Breast epithelium (tissue), 4 donors: ENCODE measurements around the gene ELANE. TPM values are rescaled to one million over a fixed set of nuclear protein-coding genes. Genes with fewer than 3 reads are reported as not detected.
A peak's percentile ranks its signal among the peaks of the same experiment; 100 is the strongest.
"Not testable (repeated sequence)": the region's sequence is repeated elsewhere in the genome, so short reads cannot be mapped to it uniquely, and the experiment has no call there.

ENCODE experiments used
- DNase-seq, 2 donors: peaks; one replicate each; pipeline ENCODE4 v3.0.0-alpha.2; 2019; ENCODE audit warnings: low spot score in 2 of 2
- H3K27ac ChIP-seq, 2 donors: fragments of 200-600 bp; sonication (generic) in 1 of 2; one replicate each; pipeline ENCODE4 v1.5.1; 2016 to 2019; ENCODE audit warnings: mild to moderate bottlenecking in 1 of 2
- H3K27me3 ChIP-seq, 2 donors: fragments of 200-600 bp; sonication (generic) in 1 of 2; one replicate each; pipeline versions ENCODE4 v1.5.1 to v1.6.0; 2017 to 2019; ENCODE audit warnings: control low read depth in 1 of 2, mild to moderate bottlenecking in 1 of 2
- H3K36me3 ChIP-seq: fragments of 200-600 bp; one replicate; pipeline ENCODE4 v1.5.1; 2019
- H3K4me1 ChIP-seq, 2 donors: fragments of 200-600 bp; sonication (generic); one replicate each; pipeline ENCODE4 v1.5.1; 2016 to 2019; ENCODE audit warnings: control low read depth in 1 of 2
- H3K4me3 ChIP-seq, 3 donors: fragments of 200-600 bp; sonication (generic); 1 replicate in 2 of 3; 2 replicates in 1 of 3; pipeline ENCODE4 v1.5.1; 2016 to 2019; ENCODE audit warnings: mild to moderate bottlenecking in 3 of 3, moderate library complexity in 2 of 3
- H3K9me3 ChIP-seq, 2 donors: fragments of 200-600 bp; sonication (generic) in 1 of 2; one replicate each; pipeline ENCODE4 v1.5.1; 2016 to 2019; ENCODE audit warnings: control low read depth in 1 of 2
- POLR2A ChIP-seq: fragments of 450-650 bp; IDR thresholded peaks from one replicate; pipeline ENCODE4 v1.6.1; 2016; ENCODE audit warnings: antibody characterized with exemption, mild to moderate bottlenecking, moderate library complexity
- POLR2AphosphoS5 ChIP-seq, 3 donors: sonication (generic); formaldehyde crosslinking; IDR thresholded peaks; one replicate each; pipeline ENCODE4 v1.6.1; 2017; ENCODE audit warnings: antibody characterized with exemption in 3 of 3
- intact Hi-C: fragments of 100-400 bp; cut with DNase I; formaldehyde crosslinking; loops from one replicate; pipeline ENCODE4 v1.15.1; 2023; ENCODE audit warnings: low total_unique reads
- total RNA-seq, 3 donors: library from RNA; depleted of rRNA; stranded (reverse); fragments of >200 nt; gene quantifications; one replicate each; pipeline ENCODE4 v1.1.0, GENCODE V29; 2016
- TF ChIP-seq, protein P1 (sequence below), 3 donors: fragments of 450-650 bp; IDR thresholded peaks; one replicate each; pipeline ENCODE4 v1.5.1; 2016 to 2017; ENCODE audit warnings: antibody characterized with exemption in 3 of 3, mild to moderate bottlenecking in 3 of 3, moderate library complexity in 3 of 3

Gene ELANE
- total RNA-seq, 3 donors from 2014 or later: 0.98 to 5.0 (median 1.0) TPM

DNA sequence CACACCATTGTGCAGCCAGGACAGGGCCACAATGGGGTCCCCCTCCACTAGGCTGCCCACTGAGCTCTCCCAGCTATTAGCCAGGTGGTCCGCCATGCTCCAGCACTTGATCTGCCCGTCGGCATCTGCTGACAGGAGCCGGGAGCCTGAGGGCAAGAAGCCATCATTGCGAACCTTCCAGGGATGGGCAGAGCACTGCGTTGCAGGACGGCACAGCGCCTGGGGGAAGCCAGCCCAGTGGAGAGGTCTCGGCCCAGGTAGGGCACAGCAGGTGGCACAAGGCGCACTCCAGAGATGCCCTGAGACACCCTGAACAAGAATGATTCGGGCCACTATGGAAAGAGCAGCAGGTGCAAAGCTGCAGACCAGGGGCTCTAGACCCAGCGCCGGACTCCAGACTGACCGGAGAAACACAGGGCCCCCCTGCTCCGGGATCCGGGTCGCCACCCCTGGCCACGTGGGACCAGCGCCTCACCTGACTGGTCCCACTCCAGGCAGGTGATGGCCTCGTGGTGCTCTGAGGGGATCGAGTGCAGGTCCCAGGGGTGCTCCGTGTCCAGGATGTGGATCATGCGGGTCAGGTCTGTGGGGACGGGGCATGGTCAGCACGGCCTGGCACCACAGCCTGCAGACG lies 37.7 kb downstream of the ELANE start:
- no peaks in the 10 kb centered on the region for H3K4me1 ChIP-seq
- no peak for TF ChIP-seq POLR2A
- TF ChIP-seq, protein P1, sequence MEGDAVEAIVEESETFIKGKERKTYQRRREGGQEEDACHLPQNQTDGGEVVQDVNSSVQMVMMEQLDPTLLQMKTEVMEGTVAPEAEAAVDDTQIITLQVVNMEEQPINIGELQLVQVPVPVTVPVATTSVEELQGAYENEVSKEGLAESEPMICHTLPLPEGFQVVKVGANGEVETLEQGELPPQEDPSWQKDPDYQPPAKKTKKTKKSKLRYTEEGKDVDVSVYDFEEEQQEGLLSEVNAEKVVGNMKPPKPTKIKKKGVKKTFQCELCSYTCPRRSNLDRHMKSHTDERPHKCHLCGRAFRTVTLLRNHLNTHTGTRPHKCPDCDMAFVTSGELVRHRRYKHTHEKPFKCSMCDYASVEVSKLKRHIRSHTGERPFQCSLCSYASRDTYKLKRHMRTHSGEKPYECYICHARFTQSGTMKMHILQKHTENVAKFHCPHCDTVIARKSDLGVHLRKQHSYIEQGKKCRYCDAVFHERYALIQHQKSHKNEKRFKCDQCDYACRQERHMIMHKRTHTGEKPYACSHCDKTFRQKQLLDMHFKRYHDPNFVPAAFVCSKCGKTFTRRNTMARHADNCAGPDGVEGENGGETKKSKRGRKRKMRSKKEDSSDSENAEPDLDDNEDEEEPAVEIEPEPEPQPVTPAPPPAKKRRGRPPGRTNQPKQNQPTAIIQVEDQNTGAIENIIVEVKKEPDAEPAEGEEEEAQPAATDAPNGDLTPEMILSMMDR (IDR thresholded peaks at IDR 0.05): no peak
- TF ChIP-seq POLR2AphosphoS5 (IDR thresholded peaks at IDR 0.05): no peak
- H3K9me3 ChIP-seq: no peaks in the 10 kb centered on the region
- H3K36me3 ChIP-seq: no peaks in the 10 kb centered on the region
- H3K27me3 ChIP-seq: no peaks in the 10 kb centered on the region
- no peak for DNase-seq
- intact Hi-C loops: loop anchor here (5.0 to 10.0 kb wide), 2 partner anchors 325 to 753 kb away; no protein-coding TSS in a partner anchor
- H3K27ac ChIP-seq: no peak overlapping the region
- H3K4me3 ChIP-seq: no peak overlapping the region

DNA sequence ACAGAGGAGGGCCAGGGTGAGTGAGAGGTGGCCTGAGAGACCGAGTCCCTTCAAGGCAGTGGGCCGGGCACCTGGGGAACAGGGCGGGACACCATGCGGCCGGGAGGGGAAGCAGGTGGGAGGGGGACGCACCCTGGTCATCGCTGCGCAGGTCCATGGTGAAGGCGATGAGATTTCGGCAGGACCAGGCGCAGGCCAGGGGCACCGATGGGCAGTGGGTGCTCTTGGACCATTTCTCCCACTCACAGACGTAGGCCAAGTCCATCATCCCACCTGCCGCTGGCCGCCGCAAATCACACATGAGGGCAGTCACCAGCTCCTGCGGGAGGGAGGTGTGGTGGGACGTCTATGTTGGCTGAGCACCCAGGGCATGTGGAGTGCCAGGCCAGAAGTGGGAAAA lies 38.7 kb downstream of the ELANE start:
- no peaks in the 10 kb centered on the region for H3K36me3 ChIP-seq
- no peaks in the 10 kb centered on the region for H3K4me1 ChIP-seq
- no peak overlapping the region for H3K4me3 ChIP-seq
- TF ChIP-seq POLR2A (no peak), POLR2AphosphoS5 (IDR thresholded peaks at IDR 0.05) (no peak)
- TF ChIP-seq, protein P1 (IDR thresholded peaks at IDR 0.05): no peak
- H3K27ac ChIP-seq: no peak overlapping the region
- H3K9me3 ChIP-seq: no peaks in the 10 kb centered on the region
- intact Hi-C loops: loop anchor here (5.0 to 10.0 kb wide), 2 partner anchors 324 to 751 kb away; no protein-coding TSS in a partner anchor
- no peaks in the 10 kb centered on the region for H3K27me3 ChIP-seq
- no peak for DNase-seq

DNA sequence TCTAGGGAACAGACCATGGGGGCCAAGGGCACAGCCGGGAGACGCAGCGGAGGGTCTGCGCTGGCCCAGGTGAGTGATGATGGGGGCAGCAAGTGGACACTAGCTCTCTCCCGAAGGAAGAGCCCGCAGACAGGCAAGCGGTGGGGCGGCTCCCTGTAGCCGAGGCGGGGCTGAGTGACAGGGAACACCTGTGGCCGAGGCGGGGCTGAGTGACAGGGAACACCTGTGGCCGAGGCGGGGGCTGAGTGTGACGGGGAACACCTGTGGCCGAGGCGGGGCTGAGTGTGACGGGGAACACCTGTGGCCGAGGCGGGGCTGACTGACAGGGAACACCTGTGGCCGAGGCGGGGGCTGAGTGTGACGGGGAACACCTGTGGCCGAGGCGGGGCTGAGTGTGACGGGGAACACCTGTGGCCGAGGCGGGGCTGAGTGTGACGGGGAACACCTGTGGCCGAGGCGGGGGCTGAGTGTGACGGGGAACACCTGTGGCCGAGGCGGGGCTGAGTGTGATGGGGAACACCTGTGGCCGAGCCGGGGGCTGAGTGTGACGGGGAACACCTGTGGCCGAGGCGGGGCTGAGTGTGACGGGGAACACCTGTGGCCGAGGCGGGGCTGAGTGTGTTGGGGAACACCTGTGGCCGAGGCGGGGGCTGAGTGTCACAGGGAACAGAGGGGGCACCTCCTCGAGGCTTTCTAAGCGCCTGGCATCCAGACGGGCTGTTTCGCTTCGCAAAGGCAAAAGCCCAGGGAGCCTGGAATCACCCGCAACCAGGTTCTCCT lies 39.5 kb downstream of the ELANE start:
- H3K27me3 ChIP-seq, H3K9me3 ChIP-seq, H3K36me3 ChIP-seq, H3K4me1 ChIP-seq, DNase-seq: not testable (repeated sequence)
- intact Hi-C loops: loop anchor here (5.0 to 10.0 kb wide), 2 partner anchors 323 to 751 kb away; no protein-coding TSS in a partner anchor
- Histone ChIP-seq H3K27ac (peak overlapping the region; percentile 96), H3K4me3 (peak overlapping the region; percentile 74 to 93 (median 89))

DNA sequence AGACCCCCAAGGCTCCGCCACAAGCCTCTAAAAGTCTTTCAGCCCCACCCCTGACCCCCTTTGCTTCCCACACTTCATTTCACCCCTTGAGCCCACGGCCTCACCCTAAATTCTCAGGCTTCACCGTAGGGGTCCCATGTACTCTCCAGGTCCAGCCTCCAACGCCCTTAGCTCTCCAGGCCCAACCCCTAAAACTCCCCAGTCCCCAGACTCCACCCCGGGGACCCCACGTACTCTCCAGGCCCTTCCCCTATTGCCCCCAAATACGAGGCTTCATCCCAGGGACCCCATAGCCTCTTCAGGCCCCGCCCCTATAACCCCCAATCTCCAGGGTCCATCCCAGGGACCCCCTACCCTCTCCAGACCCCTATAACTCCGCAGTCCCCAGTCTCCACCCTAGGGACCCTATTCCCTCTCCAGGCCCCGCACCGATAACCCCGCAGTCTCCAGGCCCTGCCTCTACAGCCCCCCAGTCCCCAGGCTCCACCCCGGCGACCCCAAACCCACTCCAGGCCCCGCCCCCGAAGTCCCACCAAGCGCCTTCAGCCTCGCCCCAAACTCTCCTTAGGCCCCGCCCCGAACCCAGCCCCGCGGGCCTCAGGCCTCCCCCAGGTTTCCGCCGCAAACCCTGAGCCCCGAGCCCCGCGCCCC lies 40.3 kb downstream of the ELANE start:
- intact Hi-C loops: loop anchor here (5.0 to 10.0 kb wide), 2 partner anchors 322 to 750 kb away; no protein-coding TSS in a partner anchor
- Histone ChIP-seq H3K4me3 (peak overlapping the region; percentile 74 to 93 (median 89)), H3K36me3 (no peaks in the 10 kb centered on the region), H3K4me1 (no peaks in the 10 kb centered on the region), H3K9me3 (no peaks in the 10 kb centered on the region), H3K27ac (peak overlapping the region; percentile 96), H3K27me3 (no peaks in the 10 kb centered on the region)
- no peak for TF ChIP-seq POLR2A
- TF ChIP-seq POLR2AphosphoS5 (IDR thresholded peaks at IDR 0.05): no peak
- TF ChIP-seq, protein P1 (IDR thresholded peaks at IDR 0.05): no peak
- no peak for DNase-seq

DNA sequence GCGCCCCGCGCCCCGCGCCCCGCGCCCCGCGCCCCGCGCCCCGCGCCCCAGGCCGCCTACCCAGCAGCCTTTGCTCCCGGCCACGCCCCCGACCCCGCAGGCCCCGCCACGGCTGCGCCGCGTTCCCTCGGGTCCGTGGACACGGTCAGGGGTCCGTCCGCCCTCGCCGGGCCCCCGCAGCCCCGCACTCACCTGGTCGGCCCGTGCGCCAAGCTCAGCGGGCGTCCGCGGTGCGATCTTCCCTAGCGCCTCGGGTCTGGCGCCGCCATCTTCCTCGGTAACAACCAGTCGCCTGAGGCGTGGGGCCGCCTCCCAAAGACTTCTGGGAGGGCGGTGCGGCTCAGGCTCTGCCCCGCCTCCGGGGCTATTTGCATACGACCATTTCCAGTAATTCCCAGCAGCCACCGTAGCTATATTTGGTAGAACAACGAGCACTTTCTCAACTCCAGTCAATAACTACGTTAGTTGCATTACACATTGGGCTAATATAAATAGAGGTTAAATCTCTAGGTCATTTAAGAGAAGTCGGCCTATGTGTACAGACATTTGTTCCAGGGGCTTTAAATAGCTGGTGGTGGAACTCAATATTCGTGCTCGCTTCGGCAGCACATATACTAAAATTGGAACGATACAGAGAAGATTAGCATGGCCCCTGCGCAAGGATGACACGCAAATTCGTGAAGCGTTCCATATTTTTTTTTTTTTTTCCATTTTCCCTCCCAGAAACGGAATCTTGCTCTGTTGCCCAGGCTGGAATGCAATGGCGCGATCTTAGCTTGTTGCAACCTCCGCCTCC lies 41.0 kb downstream of the ELANE start, which contains the start of the genes MED16 and RNU6-9:
Gene MED16, minus strand, starts transcription at position 294 of the 796 bp plus-strand sequence. CDS start 2,056 bp downstream, outside the sequence.
Gene RNU6-9, plus strand, starts transcription at position 591 of the 796 bp plus-strand sequence.
- Histone ChIP-seq H3K4me1 (no peaks in the 10 kb centered on the region), H3K4me3 (peak within 1 kb of the TSS; percentile 74 to 93 (median 89)), H3K27ac (peak within 1 kb of the TSS; percentile 96), H3K27me3 (no peaks in the 10 kb centered on the region), H3K36me3 (no peaks in the 10 kb centered on the region), H3K9me3 (no peaks in the 10 kb centered on the region)
- TF ChIP-seq, protein P1 (IDR thresholded peaks at IDR 0.05): peak in 1 of 3 donors; percentile 9
- TF ChIP-seq POLR2AphosphoS5 (IDR thresholded peaks at IDR 0.05) (peak in 1 of 3 donors; percentile 82), POLR2A (peak; percentile 30)
- DNase-seq: peak; percentile 95
- intact Hi-C loops: loop anchor here (5.0 to 10.0 kb wide), 2 partner anchors 322 to 749 kb away; no protein-coding TSS in a partner anchor
